ENCODE results near the gene PARD3.

DNA sequence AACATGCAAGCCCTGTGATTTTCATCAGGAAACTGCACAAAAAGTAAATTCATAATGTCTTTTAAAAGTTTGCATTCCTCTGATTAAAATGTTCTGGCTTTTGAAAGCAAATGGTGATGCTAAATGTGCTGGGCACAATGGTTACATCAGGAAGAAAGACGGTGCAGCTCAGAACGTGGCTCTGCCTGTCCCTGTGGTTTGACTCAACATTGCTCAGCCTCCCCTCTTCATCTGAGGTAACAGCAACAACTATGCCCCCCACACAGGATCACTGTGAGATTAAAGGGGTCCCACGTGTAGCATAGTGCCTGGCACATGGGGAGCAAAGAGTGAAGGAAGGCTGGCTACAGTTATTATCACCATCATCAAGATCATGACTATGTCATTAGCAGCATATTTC is 44.0 kb downstream of the PARD3 start:
- TF ChIP-seq POLR2AphosphoS5 (IDR thresholded peaks at IDR 0.05; ENCODE audit: low read length): no peak
- TF ChIP-seq CBX3 (IDR thresholded peaks at IDR 0.05; ENCODE audit: borderline replicate concordance, low read depth): no peak
- no peak for TF ChIP-seq ZNF274 (IDR thresholded peaks at IDR 0.05; ENCODE audit: insufficient read depth, insufficient read length)
- no peak for TF ChIP-seq EGR1 (IDR thresholded peaks at IDR 0.05; ENCODE audit: borderline replicate concordance in 1 of 2, low read depth in 2 of 2, low read length in 2 of 2)
- no peak for TF ChIP-seq RAD21 (IDR thresholded peaks at IDR 0.05; ENCODE audit: insufficient read depth, low read depth, low read length)
- TF ChIP-seq, protein P1, sequence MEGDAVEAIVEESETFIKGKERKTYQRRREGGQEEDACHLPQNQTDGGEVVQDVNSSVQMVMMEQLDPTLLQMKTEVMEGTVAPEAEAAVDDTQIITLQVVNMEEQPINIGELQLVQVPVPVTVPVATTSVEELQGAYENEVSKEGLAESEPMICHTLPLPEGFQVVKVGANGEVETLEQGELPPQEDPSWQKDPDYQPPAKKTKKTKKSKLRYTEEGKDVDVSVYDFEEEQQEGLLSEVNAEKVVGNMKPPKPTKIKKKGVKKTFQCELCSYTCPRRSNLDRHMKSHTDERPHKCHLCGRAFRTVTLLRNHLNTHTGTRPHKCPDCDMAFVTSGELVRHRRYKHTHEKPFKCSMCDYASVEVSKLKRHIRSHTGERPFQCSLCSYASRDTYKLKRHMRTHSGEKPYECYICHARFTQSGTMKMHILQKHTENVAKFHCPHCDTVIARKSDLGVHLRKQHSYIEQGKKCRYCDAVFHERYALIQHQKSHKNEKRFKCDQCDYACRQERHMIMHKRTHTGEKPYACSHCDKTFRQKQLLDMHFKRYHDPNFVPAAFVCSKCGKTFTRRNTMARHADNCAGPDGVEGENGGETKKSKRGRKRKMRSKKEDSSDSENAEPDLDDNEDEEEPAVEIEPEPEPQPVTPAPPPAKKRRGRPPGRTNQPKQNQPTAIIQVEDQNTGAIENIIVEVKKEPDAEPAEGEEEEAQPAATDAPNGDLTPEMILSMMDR (IDR thresholded peaks at IDR 0.05 in 2 of 3, conservative IDR thresholded peaks at IDR 0.05 in 1 of 3; ENCODE audit: control insufficient read depth in 2 of 3, extremely low read depth in 1 of 3, insufficient read depth in 1 of 3, low read depth in 3 of 3, low read length in 3 of 3): no peak
- TF ChIP-seq CHD2 (IDR thresholded peaks at IDR 0.05; ENCODE audit: borderline replicate concordance, low read depth, low read length): no peak
- no peak for TF ChIP-seq ZNF207 (IDR thresholded peaks at IDR 0.05; ENCODE audit: borderline replicate concordance)
- no peak for TF ChIP-seq YY1 (IDR thresholded peaks at IDR 0.05; ENCODE audit: low read depth, low read length)
- no peak for TF ChIP-seq GABPA (IDR thresholded peaks at IDR 0.05; ENCODE audit: low read depth)
- TF ChIP-seq CEBPB (IDR thresholded peaks at IDR 0.05; ENCODE audit: borderline replicate concordance in 1 of 2, low read depth in 2 of 2, low read length in 2 of 2): no peak
- TF ChIP-seq STAT1 (conservative IDR thresholded peaks at IDR 0.05): no peak
- no peak for TF ChIP-seq ESRRA (IDR thresholded peaks at IDR 0.05; ENCODE audit: low read length)
- TF ChIP-seq IRF4 (IDR thresholded peaks at IDR 0.05; ENCODE audit: low read depth, low read length): no peak

Data from GM12878 (cell line).